Neural progenitor cell (in vitro differentiated cells): Measurements from ENCODE around the gene MBTPS1.

ENCODE experiments used
- CTCF ChIP-seq: fragments of 200-600 bp; sonication (generic); IDR thresholded peaks from 2 replicates; pipeline ENCODE4 v1.5.1; 2017; ENCODE audit warnings: antibody characterized with exemption, mild to moderate bottlenecking
- EZH2 ChIP-seq: fragments of 200-600 bp; sonication (generic); IDR thresholded peaks from 2 replicates; pipeline ENCODE4 v1.6.1; 2017; ENCODE audit warnings: antibody characterized with exemption, mild to moderate bottlenecking, moderate library complexity

- no peak for TF ChIP-seq EZH2
- no peak for TF ChIP-seq CTCF
Measured at GRCh38 chr16:84087466-84088151, 29.1 kb downstream of the MBTPS1 start.
